ENCODE data around the gene PFN3.
"Not testable (repeated sequence)": the region's sequence is repeated elsewhere in the genome, so short reads cannot be mapped to it uniquely, and the experiment has no call there.

Gene PFN3

DNA sequence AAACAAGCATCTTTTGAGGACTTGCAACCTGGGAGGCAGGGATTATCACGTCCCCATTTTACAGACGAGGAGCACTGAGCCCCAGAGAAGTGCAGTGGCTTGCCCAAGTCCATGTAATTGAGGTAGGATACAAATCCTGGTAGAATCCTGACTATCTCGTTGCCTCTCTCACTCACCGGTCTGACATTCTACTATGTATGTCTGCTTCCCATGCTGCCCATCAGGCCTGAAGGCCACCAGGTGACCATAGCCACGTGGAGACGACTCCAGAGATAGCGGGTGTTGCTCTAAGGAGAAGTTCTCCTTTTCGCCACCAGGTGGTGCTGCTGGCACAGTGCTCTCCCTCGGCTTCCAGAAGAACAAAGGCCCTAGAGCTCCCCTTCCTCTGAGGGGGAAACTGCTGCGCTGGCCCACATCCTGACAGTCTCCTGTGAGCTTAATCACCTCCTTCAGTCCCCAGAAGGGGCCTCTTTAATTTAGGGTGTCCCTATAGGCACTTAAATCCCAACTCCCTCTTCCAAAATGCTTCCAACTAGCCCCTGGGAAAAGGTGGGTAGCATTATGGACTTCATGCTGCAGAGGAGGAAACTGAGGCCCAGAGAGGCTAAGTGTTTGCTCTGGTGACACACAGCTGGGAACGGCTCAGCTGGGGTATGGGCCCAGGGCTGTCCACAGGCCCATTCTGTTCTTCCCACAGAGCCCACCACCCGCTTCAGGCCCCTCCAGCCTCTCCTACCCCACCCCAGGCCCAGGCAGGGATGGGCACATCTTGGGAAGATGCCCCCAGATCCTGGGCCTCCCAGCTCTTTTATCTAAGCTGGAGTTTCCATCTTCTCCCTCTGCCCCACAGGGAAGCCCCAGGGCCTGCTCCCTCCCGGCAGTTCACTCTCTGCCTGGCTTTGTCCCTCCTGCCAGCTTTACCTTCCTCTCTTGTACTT is 9.8 kb downstream of the PFN3 start:
- DNase-seq: peak; percentile 64

DNA sequence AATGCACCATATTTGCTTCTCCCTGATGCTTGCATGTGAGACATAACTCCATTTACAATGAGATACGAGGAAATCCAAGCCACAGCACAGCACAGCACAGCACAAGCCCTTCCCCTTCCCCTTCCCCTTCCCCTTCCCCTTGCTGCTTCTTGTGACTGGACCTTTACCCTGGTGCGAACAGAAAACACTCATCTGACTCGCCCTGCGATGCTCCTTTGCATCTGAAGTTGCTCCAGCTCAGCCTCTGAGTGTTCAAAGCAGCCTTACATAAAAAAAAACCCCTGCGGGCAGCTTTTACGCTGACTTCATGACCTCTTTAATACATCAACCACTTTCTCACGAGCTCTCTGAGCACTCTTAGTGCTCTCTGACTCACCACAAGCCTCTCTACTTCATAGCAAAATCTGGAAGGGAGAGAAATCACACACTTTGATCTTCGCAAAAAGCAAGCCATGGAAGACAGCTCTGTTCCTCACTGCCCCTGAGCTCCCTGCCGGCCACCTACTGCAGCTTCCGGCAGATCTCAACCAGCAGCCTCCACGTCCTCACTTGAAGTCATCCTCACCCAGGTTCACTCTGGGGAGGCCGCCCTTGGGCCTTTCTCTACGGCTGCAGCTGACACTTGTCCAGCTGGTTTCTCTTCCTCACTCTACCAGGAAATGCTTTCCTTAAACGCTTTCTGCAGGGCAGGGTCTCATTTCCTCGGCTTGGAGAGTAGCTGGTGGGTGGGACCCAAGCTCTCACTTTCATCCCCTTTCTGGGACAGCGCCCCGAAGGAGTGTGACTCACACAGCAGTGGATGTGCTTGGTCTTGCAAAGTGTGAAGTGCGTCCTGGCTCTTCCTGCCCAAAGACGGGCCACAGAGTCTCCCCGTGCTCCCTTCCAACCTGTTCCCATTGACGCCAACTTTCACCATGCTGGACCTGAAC is 11.0 kb downstream of the PFN3 start:
- DNase-seq: no peak

DNA sequence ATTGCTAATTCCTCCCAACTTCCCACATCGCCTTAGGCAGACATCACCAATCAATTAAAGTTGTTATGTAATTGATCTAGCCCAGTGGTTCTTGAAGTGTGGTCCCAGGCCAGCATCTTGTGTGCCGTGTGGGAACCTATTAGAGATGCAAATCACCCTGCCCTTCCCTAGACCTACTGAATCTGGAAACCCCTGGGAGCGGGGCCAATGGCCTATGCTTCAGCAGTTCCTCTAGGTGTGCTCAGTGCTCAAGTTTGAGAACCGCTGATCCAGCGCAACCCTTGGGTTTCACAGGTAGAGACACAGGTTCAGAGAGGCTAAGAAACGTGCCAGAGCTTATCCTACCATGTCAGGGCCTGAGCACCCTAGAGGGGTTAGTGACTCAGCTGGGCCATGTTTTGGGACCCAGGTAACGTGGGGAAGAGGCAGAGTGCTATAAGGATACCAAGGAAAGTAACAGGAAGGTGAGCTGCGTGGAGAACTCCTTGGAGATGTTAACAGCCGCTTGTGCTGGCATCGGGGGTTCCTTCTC is 11.9 kb downstream of the PFN3 start:
- DNase-seq: no peak

DNA sequence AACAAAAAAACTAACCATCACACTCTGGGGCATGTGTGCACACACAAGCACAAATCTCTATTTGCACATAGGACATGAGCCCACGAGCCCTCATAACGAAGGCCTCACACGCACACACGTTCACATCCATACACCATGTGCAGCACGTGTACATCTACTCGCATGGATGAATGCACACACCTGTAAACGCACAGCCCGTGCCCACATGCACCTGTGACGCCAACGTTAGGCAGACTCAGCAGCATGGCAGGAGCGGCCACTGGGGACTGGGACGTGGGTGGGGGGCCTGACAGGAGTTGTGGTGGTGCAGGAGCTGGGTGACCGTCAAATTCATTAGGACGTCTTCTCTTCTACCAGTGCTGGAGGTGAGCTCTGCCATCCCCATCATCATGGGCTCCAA is 13.1 kb downstream of the PFN3 start:
- no peak for DNase-seq

DNA sequence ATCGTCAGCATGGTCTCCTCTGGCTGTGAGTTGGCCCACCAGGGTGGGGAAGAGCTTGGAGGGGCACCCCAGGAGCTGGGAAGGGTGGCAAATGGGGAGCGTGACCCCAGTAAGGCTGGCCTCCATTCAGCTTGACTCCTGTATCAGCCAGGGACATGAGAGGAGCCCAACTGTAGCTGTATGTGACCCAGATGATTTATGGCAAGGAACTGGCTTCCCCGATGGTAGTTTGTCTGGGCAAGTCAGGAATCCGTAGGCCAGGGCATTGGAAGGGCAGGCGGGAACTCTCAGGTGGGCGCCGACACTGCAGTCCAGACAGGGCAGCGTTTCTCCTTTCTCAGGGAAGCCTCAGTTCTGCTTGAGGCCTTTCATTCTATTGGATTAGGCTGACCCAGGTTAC is 13.9 kb downstream of the PFN3 start:
- no peak for DNase-seq

DNA sequence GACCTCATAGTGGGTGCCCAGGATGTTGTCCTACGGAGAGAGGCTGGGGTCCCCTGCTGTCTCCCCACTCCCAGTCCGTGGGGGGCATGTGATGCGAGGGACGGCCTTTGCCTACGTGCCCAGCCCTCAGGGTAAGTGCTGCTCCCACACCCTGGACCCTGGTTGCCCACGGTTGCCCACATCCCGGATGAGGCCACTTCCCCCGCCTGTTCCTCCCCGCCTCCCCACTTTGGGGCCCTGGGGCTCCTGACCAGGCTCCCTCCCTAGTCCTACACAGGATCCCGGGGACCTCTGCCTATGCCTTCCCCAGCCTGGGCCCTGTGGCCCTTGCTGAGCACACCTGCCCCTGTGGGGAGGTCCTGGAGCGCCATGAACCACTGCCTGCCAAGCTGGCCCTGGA is 14.7 kb downstream of the PFN3 start:
- no peak for DNase-seq

DNA sequence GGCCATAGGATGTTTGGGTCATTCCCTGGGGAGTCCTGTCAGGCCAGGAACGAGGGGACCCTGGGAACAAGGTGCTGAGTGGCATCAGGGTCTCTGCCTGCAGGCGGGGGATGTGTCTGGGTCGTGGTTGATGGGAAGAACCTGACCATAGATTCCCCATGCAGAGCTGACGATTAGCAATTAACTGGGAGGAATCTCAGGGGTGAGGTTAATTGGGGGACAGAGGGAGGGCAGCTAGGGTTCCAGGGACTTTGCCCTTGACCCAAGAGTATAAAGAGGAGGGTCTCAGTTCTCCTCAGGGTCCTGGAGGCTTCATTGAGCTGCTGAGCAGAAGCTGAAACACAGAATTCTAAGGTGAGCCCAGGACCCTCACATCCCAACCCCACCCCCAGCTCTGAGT is 16.3 kb downstream of the PFN3 start, which contains the start of gene SLC34A1:
Gene SLC34A1, plus strand, starts transcription at position 301 of the 400 bp plus-strand sequence. CDS start 1,308 bp downstream, outside the sequence.
- DNase-seq: no peak

DNA sequence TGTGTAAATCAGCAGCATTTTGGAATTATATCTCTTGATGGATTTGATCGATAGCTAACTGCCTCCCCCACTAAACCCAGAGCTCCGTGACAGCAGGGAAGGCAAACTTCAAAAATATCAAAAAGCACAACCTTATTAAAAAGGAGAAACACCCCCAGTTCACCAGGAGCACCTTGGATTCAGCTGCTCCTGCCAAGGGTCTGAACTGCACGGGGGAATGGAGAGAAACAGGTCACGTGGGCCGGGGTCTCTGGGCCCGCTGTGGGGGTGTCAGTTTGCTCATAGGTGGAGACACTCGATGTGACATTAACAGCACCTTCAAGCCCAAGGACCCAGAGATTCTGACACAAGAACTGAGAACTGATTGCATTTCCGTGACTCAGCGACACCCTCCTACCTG is 17.3 kb downstream of the PFN3 start:
- no peak for DNase-seq

DNA sequence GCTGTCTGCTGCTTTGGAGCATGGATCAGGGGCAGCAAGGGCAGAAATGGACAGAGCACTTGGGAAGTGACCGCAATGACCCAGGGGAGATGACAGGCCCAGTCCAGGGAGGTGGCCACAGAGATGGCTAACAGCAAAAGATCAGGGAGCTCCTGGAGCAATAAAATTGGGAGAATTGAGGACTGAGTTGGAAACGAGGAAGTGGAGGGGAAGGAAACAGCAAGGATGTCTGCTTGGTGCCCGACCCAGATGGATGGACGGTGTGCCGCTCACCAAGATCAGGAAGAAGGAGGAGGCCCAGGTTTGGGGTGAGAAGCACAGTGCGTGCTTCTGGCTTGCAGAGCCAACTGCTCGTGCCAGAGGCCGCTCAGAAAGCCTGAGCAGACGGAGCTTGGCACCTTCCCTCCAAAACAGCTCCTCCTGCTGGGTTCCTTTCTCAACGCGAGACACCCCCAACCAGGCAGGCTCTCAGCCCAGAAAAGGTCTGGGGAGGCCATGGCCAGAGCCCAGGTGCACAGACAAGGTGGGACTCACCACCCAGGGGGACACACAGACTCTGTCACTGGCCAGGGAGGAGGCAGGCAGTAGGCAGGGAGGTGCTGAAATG is 17.9 kb downstream of the PFN3 start:
- no peak for DNase-seq

DNA sequence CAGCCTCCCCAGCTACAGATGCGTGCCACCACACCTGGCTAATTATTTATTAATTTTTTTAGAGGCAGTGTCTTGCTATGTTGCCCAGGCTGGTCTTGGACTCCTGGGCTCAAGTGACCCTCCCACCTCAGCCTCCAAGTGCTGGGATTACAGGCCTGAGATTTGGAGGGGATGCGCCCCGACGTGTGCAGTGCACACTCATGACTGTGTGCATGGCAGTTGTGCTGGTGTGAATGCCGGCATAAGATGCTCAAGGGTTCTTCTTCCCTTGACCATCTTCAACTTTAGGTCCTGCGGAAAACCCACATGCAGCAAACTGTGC is 19.7 kb downstream of the PFN3 start:
- DNase-seq: no peak

DNA sequence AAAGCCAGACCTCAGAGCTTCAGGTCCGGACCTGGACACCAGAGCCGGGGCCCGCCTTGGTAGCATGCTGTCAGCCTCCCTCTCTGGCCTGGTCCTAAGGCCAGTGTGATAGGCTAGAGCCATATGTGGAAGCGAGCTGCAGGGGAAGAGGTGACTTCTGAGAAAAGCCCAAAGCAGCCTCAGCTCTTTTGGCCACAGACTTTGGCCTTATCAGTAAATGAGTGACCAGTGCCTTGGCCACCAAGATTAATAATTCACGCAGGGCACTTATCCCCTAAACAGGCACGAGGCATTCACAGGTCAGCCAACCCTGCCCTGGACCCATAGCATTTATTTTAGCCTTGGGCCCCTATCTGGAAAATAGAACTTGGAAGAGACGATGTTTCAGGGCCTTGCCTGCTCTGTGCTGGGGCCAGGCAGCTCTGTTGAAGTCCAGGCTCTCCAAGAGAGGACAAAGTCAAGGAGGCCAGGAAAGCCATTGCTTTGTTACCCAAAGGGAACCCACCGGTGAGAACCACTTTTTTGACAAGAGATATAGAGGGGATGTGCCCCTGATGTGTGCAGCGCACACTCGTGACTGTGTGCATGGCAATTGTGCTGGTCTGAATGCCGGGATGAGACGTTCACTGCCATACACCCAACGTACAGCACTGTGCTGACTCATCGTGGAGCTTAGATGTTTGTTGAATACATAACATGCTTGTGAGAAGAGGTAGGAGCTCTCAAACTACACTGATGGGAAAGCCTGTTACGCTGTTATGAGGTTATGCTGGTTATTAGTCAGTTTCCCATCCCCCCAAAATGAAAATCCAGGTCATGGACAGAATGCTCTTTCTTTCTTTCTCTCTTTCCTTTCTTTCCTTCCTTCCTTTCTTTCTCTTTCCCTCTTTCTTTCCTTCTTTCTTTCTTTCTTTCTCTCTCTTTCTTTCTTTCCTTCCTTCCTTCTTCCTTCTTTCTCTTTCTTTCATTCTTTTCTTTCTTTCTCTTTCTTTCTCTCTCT is 21.3 kb downstream of the PFN3 start:
- DNase-seq: peak; percentile 20

DNA sequence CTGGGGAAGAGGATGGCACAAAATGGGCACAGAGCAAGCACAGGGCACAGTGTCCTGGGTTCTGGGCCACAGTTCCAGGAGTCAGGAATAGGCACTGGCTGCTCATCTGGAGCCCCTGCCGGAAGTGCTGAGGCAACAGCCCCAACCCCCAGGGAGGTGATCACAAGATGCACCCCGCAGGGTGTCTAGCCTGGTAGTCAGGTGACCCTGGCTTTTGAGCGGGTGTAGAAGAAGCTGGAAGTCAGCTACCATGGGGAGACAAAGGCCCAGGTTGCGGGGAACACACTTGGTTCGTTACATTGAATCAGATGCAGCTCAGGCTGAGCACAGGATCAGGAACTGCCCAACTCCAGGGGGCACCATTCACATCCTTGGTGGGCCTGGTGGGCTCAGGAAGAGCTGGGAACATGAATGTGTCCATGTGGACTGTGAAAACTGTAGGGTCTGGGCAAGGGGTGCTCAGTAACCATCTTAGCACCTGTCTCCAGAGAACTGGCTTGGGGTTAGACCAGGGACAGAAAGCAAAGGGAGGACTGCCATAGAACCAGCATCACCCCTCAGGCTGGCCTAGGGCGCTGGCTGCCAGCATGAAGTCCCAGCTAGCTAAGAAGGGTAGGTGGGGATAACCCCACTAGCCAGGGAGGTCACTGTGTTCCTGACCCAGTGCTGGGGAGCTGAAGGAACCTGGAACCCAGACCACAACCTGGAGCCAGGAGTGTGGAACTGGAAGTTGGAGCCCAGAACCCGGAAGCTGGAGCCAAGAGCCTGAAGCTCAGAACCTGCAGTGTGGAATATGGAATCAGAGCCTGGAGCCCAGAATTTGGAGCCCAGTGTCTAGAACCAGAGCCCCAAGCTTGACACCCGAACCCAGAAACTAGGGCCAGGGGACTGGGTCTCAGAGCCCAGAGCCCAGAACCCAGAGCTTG is 22.3 kb downstream of the PFN3 start:
- no peak for DNase-seq

DNA sequence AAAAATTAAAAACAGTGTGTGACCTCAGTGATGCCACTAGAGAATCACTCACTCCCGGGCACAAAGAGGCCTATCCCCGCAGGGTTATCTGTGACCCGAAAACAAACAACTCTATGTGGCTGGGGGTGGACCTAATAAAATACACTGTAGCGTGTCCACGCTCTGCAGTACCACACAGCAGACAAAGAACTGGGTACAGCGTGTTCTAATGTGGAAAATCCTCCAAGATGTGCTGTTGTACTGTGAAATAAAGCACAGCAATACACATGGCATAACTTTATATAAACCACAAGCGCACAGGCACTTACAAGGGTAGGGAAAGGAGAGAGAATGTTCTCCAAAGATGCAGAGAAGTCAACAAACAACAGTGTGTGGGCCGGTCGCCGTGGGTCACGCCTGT is 24.4 kb downstream of the PFN3 start:
- no peak for DNase-seq

DNA sequence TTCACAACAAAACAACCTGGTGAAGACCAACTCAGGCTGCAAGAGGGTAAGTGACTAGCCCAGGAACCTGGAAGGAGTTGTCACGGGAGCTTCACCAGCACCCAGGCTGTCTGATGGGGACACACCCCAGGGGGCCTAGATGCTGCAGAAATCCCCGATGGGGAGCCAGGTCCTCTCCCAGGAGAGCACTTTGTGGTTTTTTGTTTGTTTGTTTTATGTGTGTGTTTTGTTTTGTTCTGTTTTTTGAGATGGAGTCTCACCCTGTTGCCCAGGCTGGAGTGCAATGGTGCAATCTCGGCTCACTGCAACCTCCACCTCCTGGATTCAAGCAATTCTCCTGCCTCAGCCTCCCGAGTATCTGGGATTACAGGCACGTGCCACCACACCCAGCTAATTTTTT is 24.9 kb downstream of the PFN3 start:
- DNase-seq: not testable (repeated sequence)

DNA sequence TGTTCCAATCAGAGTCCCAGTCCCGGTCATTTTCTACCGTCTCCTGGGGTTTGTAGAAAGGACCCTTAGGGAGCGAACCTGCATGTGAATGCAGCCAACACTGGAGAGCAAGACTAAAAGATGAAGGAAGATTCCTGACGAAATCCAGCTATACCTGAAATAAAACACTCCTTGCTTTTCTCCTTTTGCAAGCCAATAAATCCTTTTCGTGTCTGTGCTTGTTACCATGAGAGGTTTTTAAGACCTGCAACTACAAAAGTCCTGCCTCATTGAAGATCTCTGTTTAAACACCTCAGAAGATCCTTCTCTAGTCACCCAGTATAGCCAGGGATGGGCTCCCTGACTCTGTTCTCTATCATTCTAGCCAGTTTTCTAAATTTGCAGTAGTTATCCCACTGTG is 26.2 kb downstream of the PFN3 start:
- no peak for DNase-seq

DNA sequence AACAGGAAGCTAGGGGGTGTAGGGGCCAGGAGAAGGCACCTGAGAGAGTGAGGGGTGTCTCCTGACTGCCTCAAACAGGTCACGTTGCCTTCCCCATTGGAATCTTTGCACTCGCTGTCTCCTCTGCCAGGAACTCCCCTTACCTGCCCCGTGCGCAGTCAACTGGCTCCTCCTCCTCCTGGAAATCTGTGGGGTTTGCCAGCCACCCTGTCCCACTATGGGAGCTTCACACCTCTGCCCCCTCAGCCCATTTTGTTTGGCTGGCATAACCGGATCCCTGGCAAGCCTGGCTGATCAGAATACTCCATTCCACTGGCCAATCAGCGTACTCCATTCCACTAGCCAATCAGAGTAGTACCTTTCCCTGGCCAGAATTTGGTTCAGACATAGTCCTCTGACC is 26.7 kb downstream of the PFN3 start:
- no peak for DNase-seq

DNA sequence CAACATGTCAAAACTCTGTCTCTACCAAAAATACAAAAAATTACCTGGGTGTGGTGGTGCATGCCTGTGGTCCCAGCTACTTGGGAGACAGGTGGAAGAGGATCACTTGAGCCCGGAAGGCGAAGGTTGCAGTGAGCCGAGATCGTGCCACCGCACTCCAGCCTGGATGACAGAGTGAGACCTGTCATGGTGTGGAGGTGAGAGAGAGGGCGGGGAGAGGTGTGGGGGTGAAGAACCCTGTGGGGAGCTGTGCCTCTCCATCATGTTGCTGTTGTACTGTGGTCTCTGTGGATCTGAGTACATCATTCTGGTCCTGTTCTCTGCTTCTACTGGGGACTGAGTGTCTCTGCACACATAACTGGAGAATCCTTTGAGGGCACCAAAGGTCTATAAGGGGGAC is 27.6 kb downstream of the PFN3 start:
- no peak for DNase-seq

DNA sequence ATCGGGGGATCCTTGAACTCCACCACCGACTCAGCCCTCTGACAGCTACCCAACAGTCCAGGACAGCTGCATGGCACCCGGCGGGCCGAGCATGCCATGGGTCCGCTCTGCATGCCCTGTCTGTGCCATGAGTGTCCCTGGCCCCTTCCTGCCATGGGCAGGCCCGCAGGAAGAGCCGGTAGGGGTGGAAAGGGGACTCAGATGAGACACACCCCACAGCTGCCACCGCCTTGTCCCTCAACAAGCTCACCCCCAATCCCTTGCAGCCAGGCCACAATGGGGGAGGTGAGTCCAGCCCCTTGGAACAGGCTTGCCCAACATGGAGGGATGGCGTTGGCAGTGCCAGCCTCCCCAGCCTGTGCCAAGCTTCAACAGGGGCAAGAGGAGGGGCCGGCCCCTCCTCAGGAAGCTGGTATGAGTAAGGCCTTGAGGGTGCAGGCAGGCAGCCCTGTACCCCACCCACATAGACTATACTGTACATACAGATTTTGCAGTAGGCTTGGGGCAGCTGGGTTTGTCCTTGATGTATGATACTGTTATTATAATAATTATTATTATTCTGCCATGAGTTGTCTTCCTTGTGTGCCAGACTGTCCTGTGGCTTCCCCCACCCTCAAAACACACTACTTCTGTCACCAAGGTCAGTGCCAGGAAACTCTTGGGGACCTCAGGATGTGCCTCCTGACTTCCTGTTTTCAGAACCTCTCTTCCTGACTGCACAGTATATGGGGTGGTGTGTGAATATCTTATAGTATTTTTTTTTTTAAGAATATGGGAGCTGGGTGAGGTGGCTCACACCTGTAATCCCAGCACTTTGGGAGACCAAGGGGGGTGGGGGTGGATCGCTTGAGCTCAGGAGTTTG is 28.2 kb downstream of the PFN3 start:
- DNase-seq: no peak

DNA sequence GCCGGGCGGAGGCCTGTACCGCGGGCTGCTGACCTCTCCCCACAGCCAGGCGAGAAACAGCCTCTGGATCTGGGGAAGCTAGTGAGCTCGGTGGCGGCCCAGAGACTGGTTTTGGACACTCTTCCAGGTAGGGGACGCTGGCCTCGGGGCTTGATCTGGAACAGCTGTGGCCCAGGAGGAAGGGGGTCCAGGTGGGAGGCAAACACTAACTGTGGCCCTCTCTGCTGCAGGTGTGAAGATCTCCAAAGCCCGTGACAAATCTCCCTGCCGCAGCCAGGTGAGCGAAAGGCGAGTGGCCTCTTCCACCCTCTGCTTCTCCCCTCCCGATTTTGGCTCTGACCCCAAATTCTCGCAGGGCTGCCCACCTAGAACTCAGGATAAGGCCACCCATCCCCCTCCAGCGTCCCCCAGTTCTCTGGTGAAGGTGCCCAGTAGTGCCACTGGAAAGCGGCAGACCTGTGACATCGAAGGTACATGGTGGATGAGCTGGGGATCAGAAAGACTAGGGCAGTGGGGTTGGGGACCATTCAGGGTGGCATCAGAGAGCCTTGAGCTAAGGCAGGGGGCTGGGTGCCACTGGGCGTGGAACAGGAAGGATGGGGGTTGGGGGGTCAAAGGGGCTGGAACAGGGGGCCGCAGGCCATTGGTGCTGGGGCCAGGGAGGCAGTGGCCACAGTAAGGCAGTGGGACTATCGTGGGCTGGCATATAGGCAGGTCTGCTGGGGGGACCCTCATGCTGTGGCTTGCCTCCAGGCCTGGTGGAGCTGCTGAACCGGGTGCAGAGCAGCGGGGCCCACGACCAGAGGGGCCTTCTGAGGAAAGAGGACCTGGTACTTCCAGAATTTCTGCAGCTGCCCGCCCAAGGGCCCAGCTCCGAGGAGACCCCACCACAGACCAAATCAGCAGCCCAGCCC is 29.1 kb downstream of the PFN3 start:
- DNase-seq: no peak

Data from NCI-H510A treated with DMSO at 0.1 percent for 48 hours (cell line).